Activated T-helper 1 cell treated with anti-CD3 and anti-CD28 coated beads, Interleukin-12 subunit alpha, Interleukin-12 subunit beta, Interleukin-2, Interleukin-4 antibody, amounts not matched to agents 30 ng/mL and 10 ng/mL and 1 ng/mL, durations not matched to agents 14 hours and 24 hours and 36 hours (primary cell): Measurements from ENCODE around the gene ZFAND3. TPM values are rescaled to one million over a fixed set of nuclear protein-coding genes. Genes with fewer than 3 reads are reported as not detected.

Experiments used
- DNase-seq: peaks from one replicate; pipeline ENCODE4 v3.0.0; 2021; ENCODE audit warnings: low spot score
- H3K27ac Mint-ChIP-seq: one replicate; pipeline ENCODE4 v1.8.0; 2021; ENCODE audit warnings: mild to moderate bottlenecking, mixed read lengths
- H3K27me3 Mint-ChIP-seq: one replicate; pipeline ENCODE4 v1.8.0; 2022; ENCODE audit warnings: mild to moderate bottlenecking, moderate library complexity, mixed read lengths; ENCODE audit not compliant: insufficient read depth
- H3K36me3 Mint-ChIP-seq: one replicate; pipeline ENCODE4 v1.8.0; 2021; ENCODE audit warnings: low read depth, mixed read lengths
- H3K4me1 Mint-ChIP-seq: one replicate; pipeline ENCODE4 v1.8.0; 2021; ENCODE audit warnings: low read depth, mixed read lengths
- H3K4me3 Mint-ChIP-seq: one replicate; pipeline ENCODE4 v1.8.0; 2021; ENCODE audit warnings: mild to moderate bottlenecking, moderate library complexity, mixed read lengths
- H3K9me3 Mint-ChIP-seq: one replicate; pipeline ENCODE4 v1.8.0; 2021; ENCODE audit warnings: mixed read lengths
- intact Hi-C: fragments of 100-400 bp; cut with micrococcal nuclease; formaldehyde crosslinking; loops from one replicate; pipeline ENCODE4 v1.15.1; 2024
- total RNA-seq: library from RNA; stranded (reverse); gene quantifications from 2 replicates; pipeline ENCODE4 v1.2.3, GENCODE V29; 2022

The ZFAND3 gene
- total RNA-seq, 1 donor from 2014 or later = 44.1 TPM

DNA sequence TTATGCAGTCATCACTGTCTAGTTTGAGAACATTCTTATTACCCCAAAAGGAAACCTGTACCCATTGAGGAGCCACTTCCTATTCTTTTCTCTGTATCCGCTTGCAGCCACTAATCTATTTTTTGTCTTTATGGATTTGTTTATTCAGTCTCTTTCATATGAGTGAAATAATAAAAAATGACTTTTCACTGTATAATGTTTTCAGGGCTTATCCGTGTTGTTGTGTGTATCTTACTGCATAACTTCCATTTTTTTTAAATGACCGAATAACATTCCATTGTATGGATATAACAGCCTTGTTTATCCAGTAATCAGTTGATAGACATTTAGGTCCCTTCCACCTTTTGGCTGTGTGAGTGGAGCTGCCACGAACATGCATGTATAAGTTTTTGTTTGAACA, 86.6 kb downstream of the ZFAND3 start:
- H3K4me3 Mint-ChIP-seq = no peak overlapping the region
- no peaks in the 10 kb centered on the region for H3K27me3 Mint-ChIP-seq
- no peak for DNase-seq
- no peaks in the 10 kb centered on the region for H3K9me3 Mint-ChIP-seq
- peaks cover 26% of the 10 kb centered on the region for H3K4me1 Mint-ChIP-seq
- no peak overlapping the region for H3K27ac Mint-ChIP-seq
- intact Hi-C loops = no loop called here
- no peaks in the 10 kb centered on the region for H3K36me3 Mint-ChIP-seq

DNA sequence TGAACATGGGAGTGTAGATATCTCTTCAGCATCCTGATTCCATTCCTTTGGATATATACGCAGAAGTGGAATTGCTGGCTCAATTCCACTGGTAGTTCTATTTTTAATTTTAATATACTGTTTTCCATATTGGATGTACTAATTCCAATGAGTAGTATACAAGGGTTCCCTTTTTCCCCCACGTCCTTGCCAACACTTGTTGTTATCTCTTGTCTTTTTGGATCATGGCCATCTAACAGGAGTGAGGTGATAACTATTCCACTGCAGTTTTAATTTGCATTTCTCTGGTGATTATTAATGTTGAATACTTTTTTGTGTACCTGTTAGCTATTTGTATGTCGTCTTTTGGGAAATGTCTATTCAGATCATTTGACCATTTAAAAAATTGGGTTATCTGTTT, 91.5 kb downstream of the ZFAND3 start:
- Mint-ChIP-seq H3K36me3 (no peaks in the 10 kb centered on the region), H3K4me1 (peaks cover 41% of the 10 kb centered on the region), H3K4me3 (no peak overlapping the region), H3K9me3 (no peaks in the 10 kb centered on the region), H3K27me3 (no peaks in the 10 kb centered on the region), H3K27ac (no peak overlapping the region)
- DNase-seq = no peak
- intact Hi-C loops = no loop called here

DNA sequence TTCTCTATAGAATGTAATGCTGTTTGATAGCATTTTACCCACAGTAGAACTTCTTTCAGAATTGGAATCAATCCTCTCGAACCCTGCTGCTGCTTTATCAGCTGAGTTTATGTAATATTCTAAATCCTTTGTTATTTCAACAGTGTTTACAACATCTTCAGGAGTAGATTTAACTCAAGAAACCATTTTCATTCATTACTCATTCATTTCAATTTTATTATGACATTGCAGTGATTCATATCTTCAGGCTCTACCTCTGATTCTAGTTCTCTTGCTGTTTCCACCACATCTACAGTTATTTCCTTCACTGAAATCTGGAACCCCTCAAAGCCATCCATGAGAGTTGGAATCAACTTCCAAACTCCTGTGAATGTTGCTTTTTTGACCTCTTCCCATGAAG, 93.7 kb downstream of the ZFAND3 start:
- peaks cover 29% of the 10 kb centered on the region for H3K4me1 Mint-ChIP-seq
- H3K27ac Mint-ChIP-seq = no peak overlapping the region
- intact Hi-C loops = no loop called here
- no peaks in the 10 kb centered on the region for H3K9me3 Mint-ChIP-seq
- H3K4me3 Mint-ChIP-seq = no peak overlapping the region
- no peaks in the 10 kb centered on the region for H3K27me3 Mint-ChIP-seq
- DNase-seq = no peak
- peaks cover 3% of the 10 kb centered on the region for H3K36me3 Mint-ChIP-seq

DNA sequence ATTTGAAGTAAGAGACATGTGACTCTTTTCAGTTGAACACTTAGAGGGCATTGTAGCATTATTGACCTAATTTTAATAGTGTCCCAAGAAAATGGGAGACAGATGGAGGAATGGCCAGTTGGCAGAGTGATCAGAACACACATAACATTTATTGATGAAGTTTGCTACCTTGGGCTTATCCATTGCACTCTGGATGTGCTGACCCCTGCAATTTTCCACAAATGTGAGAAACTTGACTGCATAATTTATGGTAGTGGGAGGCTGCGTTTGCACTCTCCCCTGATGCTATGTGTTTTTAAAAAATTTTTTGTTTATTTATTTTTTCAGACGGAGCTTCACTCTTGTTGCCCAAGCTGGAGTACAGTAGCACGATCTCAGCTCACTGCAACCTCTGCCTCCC, 95.9 kb downstream of the ZFAND3 start:
- H3K36me3 Mint-ChIP-seq = peaks cover 6% of the 10 kb centered on the region

DNA sequence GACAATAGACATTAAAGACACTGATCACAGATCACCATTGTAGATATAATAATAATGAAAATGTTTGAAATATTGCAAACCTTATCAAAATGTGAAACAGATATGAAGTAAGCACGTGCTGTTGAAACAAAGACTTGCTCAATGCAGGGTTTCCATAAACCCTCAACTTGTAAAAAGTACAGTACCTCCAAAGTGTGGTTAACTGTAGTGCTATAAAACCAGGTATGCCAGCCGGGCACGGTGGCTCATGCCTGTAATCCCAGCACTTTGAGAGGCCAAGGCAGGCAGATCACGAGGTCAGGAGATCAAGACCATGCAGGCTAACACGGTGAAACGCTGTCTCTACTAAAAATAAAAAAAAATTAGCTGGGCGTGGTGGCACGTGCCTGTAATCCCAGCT, 96.6 kb downstream of the ZFAND3 start:
- Mint-ChIP-seq H3K4me3 (no peak overlapping the region), H3K27me3 (no peaks in the 10 kb centered on the region), H3K36me3 (peaks cover 8% of the 10 kb centered on the region), H3K27ac (no peak overlapping the region), H3K4me1 (peaks cover 22% of the 10 kb centered on the region), H3K9me3 (no peaks in the 10 kb centered on the region)
- no peak for DNase-seq
- intact Hi-C loops = no loop called here

More for the DNA sequence above, 95.9 kb downstream of the ZFAND3 start:
- Mint-ChIP-seq H3K27me3 (no peaks in the 10 kb centered on the region), H3K9me3 (no peaks in the 10 kb centered on the region), H3K4me3 (no peak overlapping the region), H3K27ac (no peak overlapping the region), H3K4me1 (peaks cover 24% of the 10 kb centered on the region)
- intact Hi-C loops = no loop called here
- no peak for DNase-seq

DNA sequence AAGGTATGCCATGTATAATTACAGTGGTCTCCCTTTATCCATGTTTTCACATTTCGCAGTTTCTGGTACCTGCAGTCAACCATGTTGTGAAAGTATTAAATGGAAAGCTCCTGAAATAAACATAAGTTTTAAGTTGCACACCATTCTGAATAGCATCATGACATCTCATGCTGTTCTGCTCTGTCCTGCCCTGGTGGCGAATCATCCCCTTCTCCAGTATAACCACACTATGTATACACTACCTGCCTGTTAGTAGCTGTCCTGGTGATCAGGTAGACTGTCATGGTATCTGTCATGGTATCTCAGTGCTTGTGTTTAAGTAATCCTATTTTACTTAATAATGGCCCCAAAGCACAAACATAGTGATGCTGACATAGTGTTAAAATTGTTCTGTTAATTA, 97.1 kb downstream of the ZFAND3 start:
- H3K4me3 Mint-ChIP-seq = no peak overlapping the region
- peaks cover 8% of the 10 kb centered on the region for H3K36me3 Mint-ChIP-seq
- no peak overlapping the region for H3K27ac Mint-ChIP-seq
- H3K9me3 Mint-ChIP-seq = no peaks in the 10 kb centered on the region
- H3K4me1 Mint-ChIP-seq = peaks cover 16% of the 10 kb centered on the region
- intact Hi-C loops = no loop called here
- no peaks in the 10 kb centered on the region for H3K27me3 Mint-ChIP-seq
- DNase-seq = no peak

DNA sequence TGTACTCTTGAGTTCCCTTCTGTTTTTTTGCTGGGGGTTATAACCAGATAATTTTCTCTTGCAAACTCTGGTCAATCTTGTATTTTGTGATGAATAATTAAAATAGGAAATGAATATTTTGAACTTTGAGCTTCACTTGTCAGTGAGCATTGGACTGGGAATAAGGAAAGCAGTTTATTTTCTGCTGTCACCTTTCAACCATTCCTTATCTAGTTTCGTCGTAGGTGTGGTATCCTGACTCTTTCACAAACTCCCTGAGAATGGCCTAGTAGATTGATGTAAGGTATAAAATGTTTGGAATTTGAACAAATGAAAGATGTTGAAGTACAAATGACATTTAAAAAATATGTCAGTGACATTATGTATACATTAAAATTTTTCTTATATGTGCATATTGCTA, 98.0 kb downstream of the ZFAND3 start:
- Mint-ChIP-seq H3K4me1 (peaks cover 10% of the 10 kb centered on the region), H3K9me3 (no peaks in the 10 kb centered on the region), H3K27me3 (no peaks in the 10 kb centered on the region), H3K4me3 (no peak overlapping the region), H3K36me3 (peaks cover 8% of the 10 kb centered on the region), H3K27ac (no peak overlapping the region)
- no peak for DNase-seq
- intact Hi-C loops = no loop called here

DNA sequence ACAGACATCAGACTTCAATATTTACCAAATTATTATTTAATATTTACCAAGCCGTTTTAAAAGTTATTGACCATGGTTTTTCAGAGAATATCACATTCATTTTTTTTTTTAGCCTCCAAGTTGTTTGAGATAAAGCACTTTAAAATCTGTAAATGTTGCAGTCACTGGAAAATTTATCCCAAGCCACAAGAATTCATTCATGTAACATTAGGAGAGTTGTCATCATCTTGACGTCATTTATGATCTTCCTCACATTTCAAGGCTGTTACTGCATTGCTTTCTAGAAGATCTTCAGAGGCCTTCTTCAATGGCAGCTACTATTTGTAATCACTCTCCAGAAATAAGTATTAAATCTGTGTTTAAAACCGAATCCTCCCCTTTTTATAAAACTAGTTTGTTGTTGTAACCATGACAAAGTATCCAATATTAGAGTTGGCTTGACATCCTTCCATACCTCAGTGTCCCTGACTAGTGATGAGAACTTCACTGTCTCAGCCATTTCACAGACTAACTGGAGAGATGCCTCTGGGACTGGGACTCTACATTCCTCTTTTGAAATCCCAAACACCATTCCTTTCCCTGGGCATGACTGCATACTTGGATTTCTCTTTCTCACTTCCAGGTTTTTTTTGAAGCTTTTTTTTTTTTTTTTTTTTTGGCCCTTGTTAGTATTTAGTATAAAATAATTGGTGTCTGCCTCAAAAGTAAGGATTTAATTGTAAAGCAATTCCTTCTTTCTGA, 100.1 kb downstream of the ZFAND3 start:
- H3K27ac Mint-ChIP-seq = no peak overlapping the region
- H3K27me3 Mint-ChIP-seq = no peaks in the 10 kb centered on the region
- H3K4me1 Mint-ChIP-seq = peaks cover 14% of the 10 kb centered on the region
- H3K4me3 Mint-ChIP-seq = no peak overlapping the region
- DNase-seq = no peak
- peaks cover 8% of the 10 kb centered on the region for H3K36me3 Mint-ChIP-seq
- intact Hi-C loops = no loop called here
- H3K9me3 Mint-ChIP-seq = no peaks in the 10 kb centered on the region

DNA sequence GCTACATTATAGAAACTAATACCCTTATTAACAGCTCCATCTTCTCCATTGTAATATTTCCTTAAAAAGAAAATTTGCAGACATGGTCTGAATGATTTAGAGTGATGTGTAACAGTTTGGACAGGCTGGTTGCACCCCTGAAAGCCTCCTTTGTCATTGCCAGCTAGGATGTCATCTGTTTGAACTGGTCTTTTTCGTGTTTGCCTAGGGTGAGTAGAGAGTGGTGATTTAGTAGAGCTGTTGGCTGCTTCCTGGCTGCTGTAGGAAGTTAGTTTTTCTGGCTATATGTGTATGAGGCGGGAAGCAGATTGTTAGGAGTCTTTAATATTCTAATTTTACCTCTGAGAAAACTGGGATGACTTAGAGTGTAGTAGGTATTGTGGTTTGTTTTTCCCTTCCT, 101.1 kb downstream of the ZFAND3 start:
- no peak for DNase-seq
- Mint-ChIP-seq H3K9me3 (no peaks in the 10 kb centered on the region), H3K36me3 (peaks cover 8% of the 10 kb centered on the region), H3K27me3 (no peaks in the 10 kb centered on the region), H3K4me3 (no peak overlapping the region), H3K4me1 (peaks cover 8% of the 10 kb centered on the region), H3K27ac (no peak overlapping the region)
- intact Hi-C loops = no loop called here

DNA sequence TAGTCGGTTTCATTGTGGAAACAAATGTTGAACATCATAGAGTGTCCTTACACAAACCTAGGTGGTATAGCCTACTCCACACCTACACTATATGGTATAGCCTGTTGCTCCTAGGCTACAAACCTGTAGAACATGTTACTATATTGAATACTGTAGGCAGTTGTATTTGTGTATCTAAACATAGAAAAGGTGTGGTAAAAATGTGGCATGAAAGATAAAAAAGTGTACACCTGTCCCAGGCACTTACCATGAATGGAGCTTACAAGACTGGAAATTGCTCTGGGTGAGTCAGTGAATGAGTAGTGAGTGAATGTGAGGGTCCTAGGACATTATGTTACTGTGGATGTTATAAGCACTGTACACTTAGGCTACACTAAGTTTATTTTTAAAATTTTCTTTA, 103.0 kb downstream of the ZFAND3 start:
- H3K27ac Mint-ChIP-seq = no peak overlapping the region
- no peaks in the 10 kb centered on the region for H3K9me3 Mint-ChIP-seq
- intact Hi-C loops = no loop called here
- peaks cover 8% of the 10 kb centered on the region for H3K4me1 Mint-ChIP-seq
- H3K27me3 Mint-ChIP-seq = no peaks in the 10 kb centered on the region
- no peak for DNase-seq
- H3K4me3 Mint-ChIP-seq = no peak overlapping the region
- H3K36me3 Mint-ChIP-seq = peaks cover 5% of the 10 kb centered on the region

DNA sequence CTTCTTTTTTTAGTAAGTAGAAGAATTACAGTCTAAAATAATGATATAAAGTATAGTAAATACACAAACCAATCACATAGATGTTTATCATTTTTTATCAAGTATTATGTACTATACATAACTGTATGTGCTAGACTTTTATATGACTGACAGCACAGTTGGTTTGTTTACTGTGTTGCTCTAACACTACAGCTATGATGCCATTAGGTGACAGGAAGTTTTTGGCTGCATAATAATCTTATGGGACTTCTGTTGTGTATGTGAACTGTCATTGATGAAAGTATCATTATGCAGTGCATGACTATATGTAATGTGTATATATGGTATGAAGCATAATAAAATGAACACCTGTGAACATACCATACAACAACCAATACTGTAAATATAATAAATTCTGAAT, 104.0 kb downstream of the ZFAND3 start:
- Mint-ChIP-seq H3K4me3 (no peak overlapping the region), H3K9me3 (no peaks in the 10 kb centered on the region), H3K27me3 (no peaks in the 10 kb centered on the region), H3K36me3 (peaks cover 5% of the 10 kb centered on the region), H3K4me1 (peaks cover 8% of the 10 kb centered on the region), H3K27ac (no peak overlapping the region)
- intact Hi-C loops = no loop called here
- DNase-seq = no peak

DNA sequence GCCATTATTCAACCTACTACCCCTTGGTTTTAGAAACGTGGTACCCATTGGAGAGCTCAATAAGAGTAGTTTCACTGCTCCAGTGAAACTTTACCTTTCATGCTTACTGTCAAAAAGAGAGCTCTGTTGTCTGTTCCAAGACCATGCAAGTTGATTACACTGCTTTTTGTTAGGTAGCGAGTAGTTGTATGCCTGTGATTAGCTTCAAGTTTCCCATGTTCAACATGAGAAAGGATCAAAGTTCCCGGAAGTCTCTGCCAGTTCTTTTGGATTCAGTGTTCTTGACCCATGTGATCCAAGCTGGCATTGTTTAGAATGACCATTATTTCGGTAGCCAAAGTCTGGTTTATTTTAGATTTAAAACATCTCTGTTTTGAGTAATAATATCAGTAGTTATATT, 107.1 kb downstream of the ZFAND3 start:
- no peak overlapping the region for H3K27ac Mint-ChIP-seq
- no peaks in the 10 kb centered on the region for H3K27me3 Mint-ChIP-seq
- peaks cover 8% of the 10 kb centered on the region for H3K4me1 Mint-ChIP-seq
- intact Hi-C loops = no loop called here
- no peak overlapping the region for H3K4me3 Mint-ChIP-seq
- no peaks in the 10 kb centered on the region for H3K9me3 Mint-ChIP-seq
- no peak for DNase-seq
- H3K36me3 Mint-ChIP-seq = no peaks in the 10 kb centered on the region

DNA sequence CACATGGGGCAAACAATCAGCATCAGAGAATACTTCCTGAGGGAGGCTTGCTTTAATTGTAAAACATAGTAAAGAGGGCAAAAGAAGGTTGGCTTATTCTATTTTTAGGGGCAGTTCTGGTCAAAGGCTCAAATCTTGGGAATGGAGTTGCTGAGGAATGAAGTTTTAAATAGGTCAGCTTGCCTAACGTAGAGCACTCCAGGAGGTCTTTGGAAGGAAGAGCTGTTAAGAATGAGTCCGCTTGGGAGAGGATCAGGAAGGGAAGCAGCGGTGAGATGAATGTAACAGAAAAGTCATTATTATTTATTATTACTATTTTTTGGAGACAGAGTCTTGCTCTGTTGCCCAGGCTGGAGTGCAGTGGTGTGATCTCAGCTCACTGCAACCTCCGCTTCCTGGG, 108.7 kb downstream of the ZFAND3 start:
- H3K27me3 Mint-ChIP-seq = no peaks in the 10 kb centered on the region
- no peaks in the 10 kb centered on the region for H3K9me3 Mint-ChIP-seq
- no peak overlapping the region for H3K27ac Mint-ChIP-seq
- H3K36me3 Mint-ChIP-seq = no peaks in the 10 kb centered on the region
- H3K4me1 Mint-ChIP-seq = peaks cover 8% of the 10 kb centered on the region
- DNase-seq = no peak
- intact Hi-C loops = no loop called here
- H3K4me3 Mint-ChIP-seq = no peak overlapping the region
